C4-2B (cell line): Measurements from ENCODE around the gene DLG2.

ENCODE experiments used
- ZFX ChIP-seq: fragments of 450-650 bp; IDR thresholded peaks from 2 replicates; pipeline ENCODE4 v1.6.1; 2017
- TF ChIP-seq, protein P1 (sequence below): fragments of 450-650 bp; conservative IDR thresholded peaks from 2 replicates; pipeline ENCODE4 v1.5.1; 2017; ENCODE audit warnings: mild to moderate bottlenecking

DNA sequence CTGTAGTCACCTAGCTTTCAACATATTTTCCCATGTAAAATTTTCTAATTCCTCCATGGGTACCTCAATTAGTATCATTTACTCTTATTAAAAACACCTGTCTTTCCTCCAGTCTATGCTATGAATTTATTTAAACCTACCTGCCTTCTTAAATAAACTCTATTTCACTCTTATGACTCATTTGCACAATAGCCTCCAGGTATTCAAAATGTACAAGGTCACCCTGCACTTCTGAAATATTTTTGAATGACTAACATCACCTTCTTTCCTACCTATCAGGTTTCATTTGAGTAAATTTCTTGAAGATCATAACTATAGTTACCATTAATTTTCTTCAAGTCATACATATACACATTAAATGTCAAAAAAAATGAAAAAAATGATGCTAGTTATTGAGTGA is 939.7 kb downstream of the DLG2 start:
- TF ChIP-seq, protein P1, sequence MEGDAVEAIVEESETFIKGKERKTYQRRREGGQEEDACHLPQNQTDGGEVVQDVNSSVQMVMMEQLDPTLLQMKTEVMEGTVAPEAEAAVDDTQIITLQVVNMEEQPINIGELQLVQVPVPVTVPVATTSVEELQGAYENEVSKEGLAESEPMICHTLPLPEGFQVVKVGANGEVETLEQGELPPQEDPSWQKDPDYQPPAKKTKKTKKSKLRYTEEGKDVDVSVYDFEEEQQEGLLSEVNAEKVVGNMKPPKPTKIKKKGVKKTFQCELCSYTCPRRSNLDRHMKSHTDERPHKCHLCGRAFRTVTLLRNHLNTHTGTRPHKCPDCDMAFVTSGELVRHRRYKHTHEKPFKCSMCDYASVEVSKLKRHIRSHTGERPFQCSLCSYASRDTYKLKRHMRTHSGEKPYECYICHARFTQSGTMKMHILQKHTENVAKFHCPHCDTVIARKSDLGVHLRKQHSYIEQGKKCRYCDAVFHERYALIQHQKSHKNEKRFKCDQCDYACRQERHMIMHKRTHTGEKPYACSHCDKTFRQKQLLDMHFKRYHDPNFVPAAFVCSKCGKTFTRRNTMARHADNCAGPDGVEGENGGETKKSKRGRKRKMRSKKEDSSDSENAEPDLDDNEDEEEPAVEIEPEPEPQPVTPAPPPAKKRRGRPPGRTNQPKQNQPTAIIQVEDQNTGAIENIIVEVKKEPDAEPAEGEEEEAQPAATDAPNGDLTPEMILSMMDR = no peak
- no peak for TF ChIP-seq ZFX
